Measurements from ENCODE around the gene PGM5.

- TF ChIP-seq, protein P1, sequence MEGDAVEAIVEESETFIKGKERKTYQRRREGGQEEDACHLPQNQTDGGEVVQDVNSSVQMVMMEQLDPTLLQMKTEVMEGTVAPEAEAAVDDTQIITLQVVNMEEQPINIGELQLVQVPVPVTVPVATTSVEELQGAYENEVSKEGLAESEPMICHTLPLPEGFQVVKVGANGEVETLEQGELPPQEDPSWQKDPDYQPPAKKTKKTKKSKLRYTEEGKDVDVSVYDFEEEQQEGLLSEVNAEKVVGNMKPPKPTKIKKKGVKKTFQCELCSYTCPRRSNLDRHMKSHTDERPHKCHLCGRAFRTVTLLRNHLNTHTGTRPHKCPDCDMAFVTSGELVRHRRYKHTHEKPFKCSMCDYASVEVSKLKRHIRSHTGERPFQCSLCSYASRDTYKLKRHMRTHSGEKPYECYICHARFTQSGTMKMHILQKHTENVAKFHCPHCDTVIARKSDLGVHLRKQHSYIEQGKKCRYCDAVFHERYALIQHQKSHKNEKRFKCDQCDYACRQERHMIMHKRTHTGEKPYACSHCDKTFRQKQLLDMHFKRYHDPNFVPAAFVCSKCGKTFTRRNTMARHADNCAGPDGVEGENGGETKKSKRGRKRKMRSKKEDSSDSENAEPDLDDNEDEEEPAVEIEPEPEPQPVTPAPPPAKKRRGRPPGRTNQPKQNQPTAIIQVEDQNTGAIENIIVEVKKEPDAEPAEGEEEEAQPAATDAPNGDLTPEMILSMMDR (IDR thresholded peaks at IDR 0.05 in 4 of 5, conservative IDR thresholded peaks at IDR 0.05 in 1 of 5), result no peak
- TF ChIP-seq POLR2A (IDR thresholded peaks at IDR 0.05), result no peak
Observed at GRCh38 chr9:68502279-68502678, 145.9 kb downstream of the PGM5 start.

Measured in gastrocnemius medialis (tissue), 4 donors.